H1 (cell line): ENCODE data around the gene FAT1. TPM values are rescaled to one million over a fixed set of nuclear protein-coding genes. Genes with fewer than 3 reads are reported as not detected.

Source experiments
- CTCF ChIA-PET: fragments of 300-600 bp; sonication (Branson Sonifier 250); formaldehyde crosslinking; loops from one replicate; lab custom pipeline; 2021; ENCODE audit not compliant: partially characterized antibody; lab: Charles Lee
- POLR2A ChIA-PET: fragments of 300-600 bp; sonication (Branson Sonifier 250); formaldehyde crosslinking; loops from one replicate; lab custom pipeline; 2021; ENCODE audit warnings: inconsistent platforms; ENCODE audit not compliant: partially characterized antibody; lab: Charles Lee
- DNase-seq, 2 experiments: peaks; one replicate each; pipeline versions ENCODE4 v3.0.0 to v3.0.0-alpha.2; 2010 to 2022; ENCODE audit warnings: low spot score in 2 of 2, low read depth in 1 of 2, mixed read lengths in 1 of 2
- FAIRE-seq: peaks from 2 replicates; lab custom pipeline; 2011; peaks lifted over from hg19 to GRCh38; lab: Jason Lieb, UNC
- H2AFZ ChIP-seq: 2 replicates; pipeline ENCODE4 v1.8.1; 2012; ENCODE audit warnings: low read length, inconsistent platforms
- H2AK5ac ChIP-seq: 2 replicates; pipeline ENCODE4 v1.6.1; 2013; ENCODE audit warnings: low read depth, low read length
- H2BK120ac ChIP-seq: replicated peaks from 2 replicates; pipeline ENCODE3; 2013; ENCODE audit warnings: low read depth, low read length, inconsistent platforms
- H2BK12ac ChIP-seq: 2 replicates; pipeline ENCODE4 v1.6.1; 2013; ENCODE audit warnings: low read depth, low read length
- H2BK15ac ChIP-seq: 2 replicates; pipeline ENCODE4 v1.6.1; 2013; ENCODE audit warnings: low read length
- H2BK20ac ChIP-seq: 2 replicates; pipeline ENCODE4 v1.6.1; 2013; ENCODE audit warnings: low read length
- H2BK5ac ChIP-seq: 2 replicates; pipeline ENCODE4 v1.6.1; 2013; ENCODE audit warnings: low read depth, low read length
- H3K14ac ChIP-seq: 2 replicates; pipeline ENCODE4 v1.6.1; 2013; ENCODE audit warnings: inconsistent platforms; ENCODE audit not compliant: insufficient read length
- H3K18ac ChIP-seq: 2 replicates; pipeline ENCODE4 v1.6.1; 2013; ENCODE audit warnings: low read length; ENCODE audit errors: extremely low read depth
- H3K23ac ChIP-seq: 2 replicates; pipeline ENCODE4 v1.6.1; 2013; ENCODE audit warnings: inconsistent platforms; ENCODE audit not compliant: insufficient read length
- H3K23me2 ChIP-seq: 2 replicates; pipeline ENCODE4 v1.6.1; 2013; ENCODE audit warnings: low read depth, low read length
- H3K27ac ChIP-seq: 2 replicates; pipeline ENCODE4 v1.6.1; 2011; ENCODE audit warnings: low read depth, low read length, inconsistent platforms
- H3K27me3 ChIP-seq, 4 experiments: replicated peaks in 1 of 4; 1 replicate in 1 of 4; 2 replicates in 3 of 4; pipeline versions ENCODE4 v1.6.1 to v1.8.1; 2011 to 2013; ENCODE audit warnings: low read length in 3 of 4, mild to moderate bottlenecking in 3 of 4, inconsistent platforms in 2 of 4, mixed read lengths in 2 of 4, moderate library complexity in 1 of 4; ENCODE audit not compliant: control insufficient read depth in 3 of 4, insufficient read depth in 3 of 4; ENCODE audit errors: extremely low read depth in 1 of 4
- H3K36me3 ChIP-seq, 4 experiments: 2 replicates each; pipeline versions ENCODE4 v1.6.1 to v1.8.1; 2011 to 2013; ENCODE audit warnings: mild to moderate bottlenecking in 4 of 4, low read length in 3 of 4, moderate library complexity in 2 of 4, control low read depth in 1 of 4, inconsistent platforms in 1 of 4; ENCODE audit not compliant: insufficient read depth in 4 of 4, control insufficient read depth in 2 of 4
- H3K4ac ChIP-seq: replicated peaks from 2 replicates; pipeline ENCODE3; 2013; ENCODE audit warnings: low read length, low read depth, mixed read lengths, inconsistent platforms; ENCODE audit not compliant: insufficient read length
- H3K4me1 ChIP-seq, 4 experiments: replicated peaks in 1 of 4; 1 replicate in 1 of 4; 2 replicates in 3 of 4; pipeline versions ENCODE4 v1.6.1 to v1.8.1; 2011 to 2013; ENCODE audit warnings: low read length in 3 of 4, inconsistent platforms in 2 of 4, mixed read lengths in 1 of 4; ENCODE audit not compliant: insufficient read depth in 4 of 4, control insufficient read depth in 3 of 4
- H3K4me2 ChIP-seq, 2 experiments: 2 replicates each; pipeline versions ENCODE4 v1.6.1 to v1.8.1; 2011 to 2013; ENCODE audit warnings: low read depth in 2 of 2, low read length in 2 of 2, control low read depth in 1 of 2, inconsistent platforms in 1 of 2, mild to moderate bottlenecking in 1 of 2; ENCODE audit not compliant: insufficient read depth in 1 of 2
- H3K4me3 ChIP-seq, 4 experiments: fragments of 200-600, 300-600 bp in 1 of 4; sonication (generic), shearing (Covaris generic), sonication (Bioruptor Twin) in 1 of 4; 2 replicates each; pipeline versions ENCODE4 v1.5.1 to v1.8.1; 2011 to 2016; ENCODE audit warnings: low read length in 4 of 4, low read depth in 3 of 4, control low read depth in 2 of 4, inconsistent platforms in 2 of 4, mild to moderate bottlenecking in 2 of 4, mixed read lengths in 1 of 4, moderate library complexity in 1 of 4; ENCODE audit not compliant: insufficient read depth in 2 of 4; ENCODE audit errors: extremely low read depth in 1 of 4
- H3K56ac ChIP-seq: replicated peaks from 2 replicates; pipeline ENCODE3; 2013; ENCODE audit warnings: low read depth, mild to moderate bottlenecking, mixed read lengths, low read length, inconsistent platforms; ENCODE audit not compliant: insufficient read length
- H3K79me1 ChIP-seq: 2 replicates; pipeline ENCODE4 v1.6.1; 2013; ENCODE audit warnings: low read depth, low read length, control low read depth
- H3K79me2 ChIP-seq, 2 experiments: 2 replicates each; pipeline versions ENCODE4 v1.6.1 to v1.8.1; 2012 to 2013; ENCODE audit warnings: low read length in 2 of 2, mild to moderate bottlenecking in 2 of 2, inconsistent platforms in 1 of 2; ENCODE audit not compliant: insufficient read depth in 2 of 2, control insufficient read depth in 1 of 2
- H3K9ac ChIP-seq, 4 experiments: replicated peaks in 1 of 4; 1 replicate in 1 of 4; 2 replicates in 3 of 4; pipeline versions ENCODE4 v1.6.1 to v1.8.1; 2011 to 2013; ENCODE audit warnings: low read depth in 3 of 4, low read length in 3 of 4, control low read depth in 2 of 4, mild to moderate bottlenecking in 2 of 4, moderate library complexity in 2 of 4, inconsistent platforms in 1 of 4; ENCODE audit errors: extremely low read depth in 1 of 4
- H3K9me3 ChIP-seq, 2 experiments: 2 replicates each; pipeline versions ENCODE4 v1.6.1 to v1.8.1; 2012 to 2013; ENCODE audit warnings: mild to moderate bottlenecking in 2 of 2, moderate library complexity in 2 of 2, control low read depth in 1 of 2, inconsistent platforms in 1 of 2, low read depth in 1 of 2, low read length in 1 of 2, mixed read lengths in 1 of 2; ENCODE audit not compliant: insufficient read depth in 2 of 2
- H4K20me1 ChIP-seq, 2 experiments: replicated peaks in 1 of 2; 2 replicates each; pipeline versions ENCODE3 to v1.8.1; 2011 to 2013; ENCODE audit warnings: inconsistent platforms in 2 of 2, low read length in 2 of 2, mild to moderate bottlenecking in 1 of 2; ENCODE audit not compliant: insufficient read depth in 2 of 2, control insufficient read depth in 1 of 2
- H4K5ac ChIP-seq: 2 replicates; pipeline ENCODE4 v1.6.1; 2013; ENCODE audit warnings: low read length, low read depth, mixed read lengths, inconsistent platforms; ENCODE audit not compliant: insufficient read length
- H4K8ac ChIP-seq: 2 replicates; pipeline ENCODE4 v1.8.0; 2013; ENCODE audit warnings: mild to moderate bottlenecking, moderate library complexity, low read length, inconsistent platforms; ENCODE audit not compliant: insufficient read depth; ENCODE audit errors: extremely low read depth
- H4K91ac ChIP-seq: replicated peaks from 2 replicates; pipeline ENCODE3; 2013; ENCODE audit warnings: low read length, mixed read lengths, inconsistent platforms; ENCODE audit not compliant: insufficient read length
- CEBPB ChIP-seq: IDR thresholded peaks from 2 replicates; pipeline ENCODE4 v1.6.1; 2012; ENCODE audit warnings: low read depth, low read length
- KDM5A ChIP-seq: fragments of 200-600 bp; IDR thresholded peaks from 2 replicates; pipeline ENCODE4 v1.7.1; 2012; ENCODE audit warnings: mild to moderate bottlenecking, low read length, inconsistent platforms, mixed read lengths
- ZNF274 ChIP-seq: IDR thresholded peaks from 2 replicates; pipeline ENCODE4 v1.7.0; 2012; ENCODE audit warnings: low read length, borderline replicate concordance; ENCODE audit errors: extremely low read depth
- WGBS, 2 experiments: shearing (Covaris generic) in 1 of 2; methylation state at CpG; one replicate each; pipeline versions ENCODE4 v1.1.6 to v1.1.7; 2013 to 2015; ENCODE audit warnings: low lambda C conversion rate in 2 of 2, mixed read lengths in 2 of 2, inconsistent platforms in 1 of 2, low coverage in 1 of 2, missing lambda C conversion rate in 1 of 2; ENCODE audit not compliant: insufficient replicate concordance in 2 of 2, insufficient coverage in 1 of 2, insufficient read length in 1 of 2; ENCODE audit errors: extremely low coverage in 1 of 2, missing lambda C conversion rate in 1 of 2; 5-methylcytosine and 5-hydroxymethylcytosine counted together
- polyA plus RNA-seq, 7 experiments: library from polyadenylated mRNA; depleted of rRNA in 3 of 7; stranded (reverse) in 5 of 7; unstranded in 2 of 7; fragments of >200 nt in 5 of 7; fragments of 200-250 nt in 2 of 7; gene quantifications; 1 replicate in 5 of 7; 2 replicates in 1 of 7; 4 replicates in 1 of 7; pipeline versions ENCODE4 v1.2.1 to v1.2.3, GENCODE V29; 2011 to 2013; ENCODE audit warnings: missing spikeins in 2 of 7, mixed read lengths in 2 of 7
- total RNA-seq: library from RNA; stranded (reverse); fragmentation: NEBNext Ultra II Directional; extraction: Animal tissue kit (Norgen Biotek cat#: 25700); gene quantifications from 2 replicates; pipeline ENCODE4 v1.2.1, GENCODE V29; 2021

Gene FAT1
- total and polyA plus RNA-seq, 2 of the 8 experiments (the other 6 are each of a cell fraction or from before 2014, with no cell fraction given), result 94.4 to 137 TPM

DNA sequence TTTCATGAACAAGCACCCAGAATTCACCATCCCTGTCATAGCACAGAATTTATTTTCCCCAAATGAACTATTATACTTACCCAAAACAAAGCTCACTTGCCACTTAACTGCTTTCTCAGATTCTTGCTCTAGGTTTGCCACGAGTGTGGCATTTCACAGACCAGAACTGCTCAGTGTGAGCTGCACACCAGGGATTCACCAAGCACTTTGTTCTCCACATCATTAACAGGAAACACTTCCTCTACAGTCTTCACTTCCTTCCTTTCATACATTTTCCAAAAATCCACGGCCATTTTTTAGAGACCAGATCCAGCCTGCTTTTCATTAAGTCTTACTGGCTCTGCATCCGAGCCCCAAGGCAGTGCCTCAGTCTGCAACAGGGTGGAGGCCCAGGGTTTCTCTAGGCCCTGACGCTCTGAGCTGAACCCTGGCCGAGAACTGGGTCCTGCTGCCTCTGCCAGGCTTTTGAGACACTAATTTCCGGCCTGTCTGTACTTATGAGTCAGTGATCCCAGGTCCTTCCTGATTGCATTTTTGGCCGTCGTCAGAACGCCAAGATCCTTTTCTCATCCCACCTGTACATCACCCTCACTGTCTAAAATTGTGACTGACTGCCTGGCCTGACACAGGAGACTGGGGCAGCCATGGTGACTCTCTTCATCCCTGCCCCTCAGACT is 100.7 kb downstream of the FAT1 start:
- Histone ChIP-seq H2BK15ac (no peak overlapping the region), H2BK12ac (no peak overlapping the region), H4K8ac (no peak overlapping the region), H3K27ac (no peak overlapping the region), H3K14ac (no peak overlapping the region), H2BK20ac (no peak overlapping the region), H3K79me1 (0 out of 2 replicates have a peak, but pooled peaks cover 2% of the 10 kb centered on the region), H3K9ac (no peak overlapping the region), H3K36me3 (peaks cover 9 to 76% (median 31%) of the 10 kb centered on the region in 4 experiments), H2BK120ac (no peak overlapping the region), H3K56ac (no peak overlapping the region), H3K4me3 (no peak overlapping the region), H3K9me3 (no peaks in the 10 kb centered on the region), H3K4me1 (peaks cover 0 to 10% (median 0%) of the 10 kb centered on the region in 4 experiments; a peak in 2 of 7 replicates), H3K4me2 (no peak overlapping the region), H3K23me2 (no peaks in the 10 kb centered on the region), H3K79me2 (0 out of 4 replicates have a peak, but pooled peaks cover 0 to 9% of the 10 kb centered on the region in 2 experiments), H2BK5ac (no peak overlapping the region), H2AFZ (no peak overlapping the region), H3K4ac (no peak overlapping the region), H4K20me1 (peaks cover 0 to 2% of the 10 kb centered on the region in 2 experiments), H4K5ac (no peak overlapping the region), H3K18ac (no peak overlapping the region), H3K23ac (no peak overlapping the region), H2AK5ac (no peak overlapping the region), H3K27me3 (no peaks in the 10 kb centered on the region), H4K91ac (no peak overlapping the region)
- no peak for TF ChIP-seq ZNF274
- no peak for TF ChIP-seq KDM5A
- no peak for TF ChIP-seq CEBPB
- 94% methylated on average over 9 of the region's 9 CpGs; no CpG with 5 or more reads in 1 of the 2 experiments for WGBS, 2 experiments
- DNase-seq (no peak), FAIRE-seq (no peak)
- POLR2A ChIA-PET, result interaction anchor here (1.4 kb wide), 1 partner anchor 25 kb away, joined by 3 read pairs; no protein-coding TSS in a partner anchor
- CTCF ChIA-PET, result interaction anchor here (1.3 to 2.2 kb wide), 3 partner anchors 29 to 97 kb away, joined by 3 to 9 read pairs (median 5); no protein-coding TSS in a partner anchor
